ENCODE measurements around the gene ANKRD23. TPM values are rescaled to one million over a fixed set of nuclear protein-coding genes. Genes with fewer than 3 reads are reported as not detected.
A peak's percentile ranks its signal among the peaks of the same experiment; 100 is the strongest.

ANKRD23 gene
- total and polyA plus RNA-seq, 2 of the 13 experiments (the other 11 are each of a cell fraction or from before 2014, with no cell fraction given), result 1.5 to 1.6 TPM

DNA sequence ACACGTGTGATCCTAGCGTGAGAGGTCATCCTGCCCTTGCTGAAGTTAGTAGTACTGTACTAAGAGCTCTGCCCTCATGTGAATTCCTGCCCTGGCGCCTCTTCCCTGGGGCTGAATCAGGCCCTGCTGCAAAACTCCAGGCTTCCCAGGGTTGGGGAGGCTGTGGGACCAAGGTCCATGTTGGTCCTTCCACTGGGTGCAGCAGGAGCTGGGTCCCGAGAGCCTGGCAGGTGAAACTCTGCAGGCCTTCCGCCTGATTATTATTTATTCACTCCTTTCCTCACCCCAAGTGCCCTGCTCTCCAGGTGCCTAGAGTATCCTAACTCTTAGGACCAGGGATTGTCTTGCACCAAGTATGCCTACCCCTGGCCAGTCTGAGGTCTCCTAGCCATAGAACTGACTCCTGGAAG lies 33.0 kb downstream of the ANKRD23 start (continued):
- TF ChIP-seq, protein P1, sequence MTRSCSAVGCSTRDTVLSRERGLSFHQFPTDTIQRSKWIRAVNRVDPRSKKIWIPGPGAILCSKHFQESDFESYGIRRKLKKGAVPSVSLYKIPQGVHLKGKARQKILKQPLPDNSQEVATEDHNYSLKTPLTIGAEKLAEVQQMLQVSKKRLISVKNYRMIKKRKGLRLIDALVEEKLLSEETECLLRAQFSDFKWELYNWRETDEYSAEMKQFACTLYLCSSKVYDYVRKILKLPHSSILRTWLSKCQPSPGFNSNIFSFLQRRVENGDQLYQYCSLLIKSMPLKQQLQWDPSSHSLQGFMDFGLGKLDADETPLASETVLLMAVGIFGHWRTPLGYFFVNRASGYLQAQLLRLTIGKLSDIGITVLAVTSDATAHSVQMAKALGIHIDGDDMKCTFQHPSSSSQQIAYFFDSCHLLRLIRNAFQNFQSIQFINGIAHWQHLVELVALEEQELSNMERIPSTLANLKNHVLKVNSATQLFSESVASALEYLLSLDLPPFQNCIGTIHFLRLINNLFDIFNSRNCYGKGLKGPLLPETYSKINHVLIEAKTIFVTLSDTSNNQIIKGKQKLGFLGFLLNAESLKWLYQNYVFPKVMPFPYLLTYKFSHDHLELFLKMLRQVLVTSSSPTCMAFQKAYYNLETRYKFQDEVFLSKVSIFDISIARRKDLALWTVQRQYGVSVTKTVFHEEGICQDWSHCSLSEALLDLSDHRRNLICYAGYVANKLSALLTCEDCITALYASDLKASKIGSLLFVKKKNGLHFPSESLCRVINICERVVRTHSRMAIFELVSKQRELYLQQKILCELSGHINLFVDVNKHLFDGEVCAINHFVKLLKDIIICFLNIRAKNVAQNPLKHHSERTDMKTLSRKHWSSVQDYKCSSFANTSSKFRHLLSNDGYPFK (CRISPR knock-in tag; IDR thresholded peaks at IDR 0.05; ENCODE audit: borderline replicate concordance), result no peak
- TF ChIP-seq SMAD1 (CRISPR knock-in tag; IDR thresholded peaks at IDR 0.05; ENCODE audit: borderline replicate concordance, low read depth), result no peak
- TF ChIP-seq IRX3 (CRISPR knock-in tag; IDR thresholded peaks at IDR 0.05; ENCODE audit: borderline replicate concordance, low read depth), result no peak
- no peak for TF ChIP-seq FIP1L1 (IDR thresholded peaks at IDR 0.05; ENCODE audit: borderline replicate concordance, insufficient read depth, low read depth, low read length)
- no peak for TF ChIP-seq ATRX (CRISPR knock-in tag; IDR thresholded peaks at IDR 0.05; ENCODE audit: borderline replicate concordance)
- TF ChIP-seq, protein P2, sequence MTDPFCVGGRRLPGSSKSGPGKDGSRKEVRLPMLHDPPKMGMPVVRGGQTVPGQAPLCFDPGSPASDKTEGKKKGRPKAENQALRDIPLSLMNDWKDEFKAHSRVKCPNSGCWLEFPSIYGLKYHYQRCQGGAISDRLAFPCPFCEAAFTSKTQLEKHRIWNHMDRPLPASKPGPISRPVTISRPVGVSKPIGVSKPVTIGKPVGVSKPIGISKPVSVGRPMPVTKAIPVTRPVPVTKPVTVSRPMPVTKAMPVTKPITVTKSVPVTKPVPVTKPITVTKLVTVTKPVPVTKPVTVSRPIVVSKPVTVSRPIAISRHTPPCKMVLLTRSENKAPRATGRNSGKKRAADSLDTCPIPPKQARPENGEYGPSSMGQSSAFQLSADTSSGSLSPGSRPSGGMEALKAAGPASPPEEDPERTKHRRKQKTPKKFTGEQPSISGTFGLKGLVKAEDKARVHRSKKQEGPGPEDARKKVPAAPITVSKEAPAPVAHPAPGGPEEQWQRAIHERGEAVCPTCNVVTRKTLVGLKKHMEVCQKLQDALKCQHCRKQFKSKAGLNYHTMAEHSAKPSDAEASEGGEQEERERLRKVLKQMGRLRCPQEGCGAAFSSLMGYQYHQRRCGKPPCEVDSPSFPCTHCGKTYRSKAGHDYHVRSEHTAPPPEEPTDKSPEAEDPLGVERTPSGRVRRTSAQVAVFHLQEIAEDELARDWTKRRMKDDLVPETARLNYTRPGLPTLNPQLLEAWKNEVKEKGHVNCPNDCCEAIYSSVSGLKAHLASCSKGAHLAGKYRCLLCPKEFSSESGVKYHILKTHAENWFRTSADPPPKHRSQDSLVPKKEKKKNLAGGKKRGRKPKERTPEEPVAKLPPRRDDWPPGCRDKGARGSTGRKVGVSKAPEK (CRISPR knock-in tag; IDR thresholded peaks at IDR 0.05; ENCODE audit: borderline replicate concordance), result no peak; the same call in 1 of the 2 replicates
- no peak for TF ChIP-seq CEBPG (CRISPR knock-in tag; IDR thresholded peaks at IDR 0.05)
- no peak for TF ChIP-seq HNRNPH1 (optimal IDR thresholded peaks at IDR 0.05; ENCODE audit: low read depth, low read length)
- TF ChIP-seq NR2C2 (CRISPR knock-in tag; IDR thresholded peaks at IDR 0.05; ENCODE audit: borderline replicate concordance), result 0 out of 2 replicates have a peak, but pooled peaks have one; percentile 26
- TF ChIP-seq KLF11 (CRISPR knock-in tag; IDR thresholded peaks at IDR 0.05), result no peak
- TF ChIP-seq, protein P3, sequence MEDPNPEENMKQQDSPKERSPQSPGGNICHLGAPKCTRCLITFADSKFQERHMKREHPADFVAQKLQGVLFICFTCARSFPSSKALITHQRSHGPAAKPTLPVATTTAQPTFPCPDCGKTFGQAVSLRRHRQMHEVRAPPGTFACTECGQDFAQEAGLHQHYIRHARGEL (CRISPR knock-in tag; IDR thresholded peaks at IDR 0.05), result no peak
- TF ChIP-seq, protein P4, sequence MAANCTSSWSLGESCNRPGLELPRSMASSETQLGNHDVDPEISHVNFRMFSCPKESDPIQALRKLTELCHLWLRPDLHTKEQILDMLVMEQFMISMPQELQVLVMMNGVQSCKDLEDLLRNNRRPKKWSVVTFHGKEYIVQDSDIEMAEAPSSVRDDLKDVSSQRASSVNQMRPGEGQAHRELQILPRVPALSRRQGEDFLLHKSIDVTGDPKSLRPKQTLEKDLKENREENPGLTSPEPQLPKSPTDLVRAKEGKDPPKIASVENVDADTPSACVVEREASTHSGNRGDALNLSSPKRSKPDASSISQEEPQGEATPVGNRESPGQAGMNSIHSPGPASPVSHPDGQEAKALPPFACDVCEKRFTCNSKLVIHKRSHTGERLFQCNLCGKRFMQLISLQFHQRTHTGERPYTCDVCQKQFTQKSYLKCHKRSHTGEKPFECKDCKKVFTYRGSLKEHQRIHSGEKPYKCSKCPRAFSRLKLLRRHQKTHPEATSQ (CRISPR knock-in tag; IDR thresholded peaks at IDR 0.05; ENCODE audit: borderline replicate concordance), result no peak
- TF ChIP-seq MEIS1 (CRISPR knock-in tag; IDR thresholded peaks at IDR 0.05; ENCODE audit: borderline replicate concordance), result 0 out of 2 replicates have a peak, but pooled peaks have one; percentile 40
- TF ChIP-seq CENPX (CRISPR knock-in tag; IDR thresholded peaks at IDR 0.05), result no peak
- no peak for TF ChIP-seq ZNF205 (CRISPR knock-in tag; IDR thresholded peaks at IDR 0.05)
- TF ChIP-seq, protein P5, sequence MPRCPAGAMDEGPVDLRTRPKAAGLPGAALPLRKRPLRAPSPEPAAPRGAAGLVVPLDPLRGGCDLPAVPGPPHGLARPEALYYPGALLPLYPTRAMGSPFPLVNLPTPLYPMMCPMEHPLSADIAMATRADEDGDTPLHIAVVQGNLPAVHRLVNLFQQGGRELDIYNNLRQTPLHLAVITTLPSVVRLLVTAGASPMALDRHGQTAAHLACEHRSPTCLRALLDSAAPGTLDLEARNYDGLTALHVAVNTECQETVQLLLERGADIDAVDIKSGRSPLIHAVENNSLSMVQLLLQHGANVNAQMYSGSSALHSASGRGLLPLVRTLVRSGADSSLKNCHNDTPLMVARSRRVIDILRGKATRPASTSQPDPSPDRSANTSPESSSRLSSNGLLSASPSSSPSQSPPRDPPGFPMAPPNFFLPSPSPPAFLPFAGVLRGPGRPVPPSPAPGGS (CRISPR knock-in tag; IDR thresholded peaks at IDR 0.05), result no peak
- no peak for TF ChIP-seq HNRNPLL (IDR thresholded peaks at IDR 0.05; ENCODE audit: low read depth, low read length, poor library complexity, severe bottlenecking)
- TF ChIP-seq, protein P6, sequence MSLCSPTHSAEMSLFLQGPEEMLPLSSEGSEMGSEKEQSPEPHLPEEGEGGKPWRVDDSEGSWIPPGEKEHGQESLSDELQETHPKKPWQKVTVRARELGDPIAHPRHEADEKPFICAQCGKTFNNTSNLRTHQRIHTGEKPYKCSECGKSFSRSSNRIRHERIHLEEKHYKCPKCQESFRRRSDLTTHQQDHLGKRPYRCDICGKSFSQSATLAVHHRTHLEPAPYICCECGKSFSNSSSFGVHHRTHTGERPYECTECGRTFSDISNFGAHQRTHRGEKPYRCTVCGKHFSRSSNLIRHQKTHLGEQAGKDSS (CRISPR knock-in tag; IDR thresholded peaks at IDR 0.05; ENCODE audit: borderline replicate concordance, low read depth), result 0 out of 2 replicates have a peak, but pooled peaks have one; percentile 43

Measured in HepG2 (cell line).